OCI-M2 (cell line): ENCODE measurements around the gene FASN.

Experiments used
- DNase-seq: peaks from one replicate; lab custom pipeline; 2025; ENCODE audit not compliant: unreplicated experiment; lab: John Stamatoyannopoulos, UW

The FASN gene

DNA sequence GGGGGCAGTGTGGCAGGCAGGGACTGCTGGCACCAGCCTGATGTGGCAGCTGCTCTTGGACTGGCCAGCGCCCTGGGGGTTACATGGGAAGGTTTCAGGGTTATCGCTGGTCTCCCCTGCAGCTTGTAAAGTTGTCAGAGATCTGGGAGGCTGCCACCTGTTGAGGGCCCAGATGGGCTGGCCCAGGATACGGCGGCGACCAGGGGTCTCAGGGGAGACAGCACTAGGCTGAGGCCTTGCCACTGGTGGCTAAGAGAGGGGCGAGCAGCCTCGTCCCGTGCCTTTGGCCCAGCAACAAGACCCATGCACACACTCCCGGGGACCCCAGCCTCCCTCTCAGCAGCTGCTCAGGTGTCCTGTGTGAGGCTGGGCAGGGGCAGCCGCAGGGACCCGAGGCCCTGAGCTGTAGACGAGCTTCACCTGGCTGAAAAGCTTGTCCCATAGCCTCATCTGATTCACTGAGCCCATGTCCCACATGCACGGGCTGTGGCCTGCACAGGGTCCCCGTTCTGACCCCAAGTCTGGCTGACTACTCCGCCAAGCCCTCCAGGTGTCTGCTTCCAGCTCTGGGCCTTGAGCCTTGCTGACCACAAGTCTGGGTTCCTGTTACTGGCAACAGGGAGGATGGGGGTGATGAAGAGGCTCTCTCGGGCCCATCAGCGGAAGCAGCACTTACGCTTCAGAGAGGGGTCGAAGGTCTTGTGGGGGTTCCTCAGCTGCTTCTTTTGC, 38.6 kb downstream of the FASN start:
- DNase-seq, result no peak

GRCh38 chr17:82058855-82059249, 39.2 kb downstream of the FASN start:
- no peak for DNase-seq

DNA sequence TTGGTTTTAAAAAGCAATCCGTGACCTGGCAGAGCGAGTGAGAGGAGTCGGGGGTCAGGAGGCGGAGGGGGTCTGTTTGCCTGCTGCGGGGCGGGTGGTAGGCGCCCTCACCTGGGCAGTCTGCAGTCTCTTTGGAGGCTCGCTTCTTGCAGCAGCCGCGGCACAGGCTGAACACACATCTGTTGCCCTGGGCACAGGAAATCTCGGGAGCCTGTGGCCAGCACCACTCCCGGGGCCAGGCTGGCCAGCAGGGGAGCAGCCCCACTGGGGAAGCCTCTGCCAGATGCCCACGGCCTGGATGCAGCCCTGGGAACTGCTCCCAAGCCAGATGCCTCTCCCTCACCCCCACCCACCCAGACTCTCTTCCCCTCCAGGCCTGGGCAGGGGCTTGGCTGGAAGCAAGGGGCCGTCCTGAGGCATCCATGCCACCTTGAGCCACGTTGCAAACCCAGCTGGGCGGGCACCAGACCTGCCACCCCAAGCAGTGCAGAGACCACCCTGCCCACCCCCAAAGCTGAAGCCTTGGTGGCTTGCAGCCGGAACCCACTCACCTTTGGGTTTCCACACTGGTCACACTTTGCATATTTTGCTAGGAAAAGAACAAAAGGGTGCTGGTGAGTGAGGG, 39.7 kb downstream of the FASN start:
- DNase-seq, result no peak

DNA sequence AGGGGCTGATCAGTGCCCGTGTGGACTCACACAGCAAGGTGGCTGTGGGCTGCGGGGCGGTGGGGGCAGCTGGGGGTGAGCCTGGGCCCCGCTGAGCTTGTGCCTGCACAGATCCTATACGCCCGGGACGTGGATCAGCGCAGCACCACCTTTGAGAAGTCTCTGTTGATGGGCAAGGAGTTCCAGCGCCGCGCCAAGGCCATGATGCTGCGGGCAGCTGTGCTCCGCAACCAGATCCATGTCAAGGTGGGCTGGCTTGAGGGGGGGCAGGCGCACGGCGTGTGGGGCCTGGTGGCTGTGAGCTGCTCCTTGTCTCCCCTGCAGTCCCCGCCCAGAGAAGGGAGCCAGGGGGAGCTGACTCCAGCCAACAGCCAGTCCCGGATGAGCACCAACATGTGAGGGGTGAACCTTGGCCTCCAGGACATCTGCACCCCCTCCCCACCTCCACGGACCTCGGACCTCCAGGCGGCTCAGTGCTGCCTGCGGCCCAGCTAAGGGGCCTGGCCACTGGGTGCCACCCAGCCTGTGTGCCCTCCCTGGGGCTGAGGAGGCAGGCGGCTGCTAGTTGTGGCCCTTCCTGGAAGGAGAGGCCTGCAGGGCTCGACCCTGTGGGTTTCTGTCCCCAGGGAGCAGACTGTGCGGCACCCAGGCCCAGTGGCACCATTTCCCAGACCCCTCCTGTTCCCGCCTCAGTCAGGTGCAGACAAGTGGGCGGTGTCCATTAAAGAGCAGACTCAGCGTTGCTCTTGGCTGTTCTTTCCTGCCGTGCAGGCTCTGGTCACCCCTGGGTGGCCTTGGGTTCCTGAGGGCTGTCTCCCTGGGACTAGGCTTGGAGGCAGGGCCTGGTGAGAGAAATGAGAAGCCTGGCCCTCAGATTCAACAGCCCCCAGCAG, 41.1 kb downstream of the FASN start:
- no peak for DNase-seq

DNA sequence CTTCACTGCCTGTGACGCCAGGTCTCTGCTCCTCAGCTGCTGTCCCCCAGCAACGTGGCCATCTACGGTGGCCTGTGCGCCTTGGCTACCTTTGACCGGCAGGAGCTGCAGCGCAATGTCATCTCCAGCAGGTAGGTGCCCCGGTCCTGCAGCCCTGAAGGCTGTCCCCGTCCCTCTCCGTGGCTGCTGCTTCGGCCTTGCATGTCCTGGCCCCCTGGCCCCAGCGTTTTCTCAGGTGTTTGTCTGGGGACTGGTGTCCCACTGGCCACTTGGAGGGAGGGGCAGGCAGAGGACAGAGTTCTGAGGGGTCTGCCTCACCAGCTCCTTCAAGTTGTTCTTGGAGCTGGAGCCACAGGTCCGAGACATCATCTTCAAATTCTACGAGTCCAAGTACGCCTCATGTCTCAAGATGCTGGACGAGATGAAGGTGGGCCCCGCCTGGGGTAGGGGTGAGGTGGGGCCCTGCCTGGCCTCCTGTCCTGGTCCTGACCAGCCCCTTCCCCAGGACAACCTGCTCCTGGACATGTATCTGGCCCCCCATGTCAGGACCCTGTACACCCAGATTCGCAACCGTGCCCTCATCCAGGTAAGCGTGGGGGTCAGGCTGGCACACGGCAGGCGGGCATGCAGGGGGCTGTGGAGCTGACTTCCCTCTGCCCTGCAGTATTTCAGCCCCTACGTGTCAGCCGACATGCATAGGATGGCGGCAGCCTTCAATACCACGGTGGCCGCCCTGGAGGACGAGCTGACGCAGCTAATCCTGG, 41.9 kb downstream of the FASN start:
- no peak for DNase-seq

DNA sequence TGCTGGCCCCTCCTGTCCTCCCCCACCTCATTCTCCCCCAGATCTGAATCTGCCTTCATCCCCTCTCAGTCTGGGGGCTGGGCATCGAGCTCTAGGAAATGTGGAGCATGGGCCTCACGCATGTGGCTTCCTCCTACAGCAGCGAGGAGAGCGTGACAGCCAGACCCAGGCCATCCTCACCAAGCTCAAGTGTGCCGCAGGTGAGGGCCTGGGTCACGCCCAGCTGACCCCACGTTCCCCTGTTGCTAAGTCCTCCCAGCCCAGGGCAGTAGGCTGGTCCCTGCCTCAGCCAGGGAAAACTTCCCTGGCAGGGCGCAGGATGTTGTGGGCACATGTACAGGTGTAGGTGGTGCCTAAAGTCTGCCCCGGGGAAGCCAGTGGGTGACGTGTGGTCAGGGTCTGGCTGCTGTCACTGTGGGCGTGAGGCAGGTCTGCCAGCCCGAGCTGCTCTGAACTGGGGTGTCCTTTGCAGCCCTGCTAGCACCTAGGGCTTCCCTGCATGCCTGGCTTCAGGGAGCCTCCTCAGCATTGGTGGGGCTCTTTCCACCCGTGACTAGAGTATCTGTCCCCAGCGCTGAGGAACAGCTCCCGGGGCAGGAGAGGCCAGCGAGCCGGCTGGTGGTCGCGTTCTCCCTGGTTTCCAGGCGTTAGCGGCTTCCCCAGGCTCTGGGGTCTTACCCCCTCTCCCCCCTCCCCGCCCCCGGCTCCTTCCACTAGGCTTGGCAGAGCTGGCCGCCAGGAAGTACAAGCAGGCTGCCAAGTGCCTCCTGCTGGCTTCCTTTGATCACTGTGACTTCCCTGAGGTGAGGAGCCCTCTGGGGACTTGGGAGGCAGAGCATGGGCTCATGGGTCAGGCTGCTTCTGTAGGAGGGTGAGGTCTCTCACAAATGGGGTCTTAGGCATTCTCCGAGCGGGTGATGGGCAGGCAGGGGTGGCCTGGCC, 42.7 kb downstream of the FASN start:
- no peak for DNase-seq

GRCh38 chr17:82054351-82055022, 43.5 kb downstream of the FASN start:
- DNase-seq, result no peak

GRCh38 chr17:82053556-82054263, 44.3 kb downstream of the FASN start:
- DNase-seq, result no peak

GRCh38 chr17:82053130-82053529, 44.9 kb downstream of the FASN start:
- DNase-seq, result no peak

DNA sequence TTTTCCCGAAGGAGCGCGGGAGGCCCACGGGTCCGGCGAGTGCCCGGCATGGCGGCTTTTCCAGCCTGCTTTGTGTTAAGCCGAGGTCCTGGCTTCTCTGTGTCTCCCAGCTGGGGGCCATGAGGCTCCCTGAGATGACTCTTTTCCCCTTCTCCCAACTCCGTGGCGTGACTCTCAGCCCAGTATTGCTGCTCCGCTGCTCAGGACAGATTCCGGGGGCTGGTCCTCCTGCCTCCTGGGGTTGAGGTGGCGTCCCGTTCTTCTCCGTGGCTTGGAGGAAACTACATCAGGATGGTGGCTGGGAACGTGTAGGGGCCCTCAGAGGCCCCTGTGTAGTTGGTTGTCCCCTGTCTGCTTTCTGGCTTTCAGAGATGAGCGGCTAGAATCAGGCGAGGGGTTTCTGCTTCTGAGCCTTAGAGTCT, 45.4 kb downstream of the FASN start:
- no peak for DNase-seq

GRCh38 chr17:82051776-82052637, 46.0 kb downstream of the FASN start, which contains the start of the genes GPS1 and RFNG:
TSS of gene GPS1 (plus strand) at chr17:82051898. CDS start at chr17:82051932, 34 bp downstream.
TSS of gene RFNG (minus strand) at chr17:82051811. CDS start at chr17:82051766, 45 bp downstream.
- no peak for DNase-seq

GRCh38 chr17:82050761-82051641, 47.0 kb downstream of the FASN start:
- no peak for DNase-seq

DNA sequence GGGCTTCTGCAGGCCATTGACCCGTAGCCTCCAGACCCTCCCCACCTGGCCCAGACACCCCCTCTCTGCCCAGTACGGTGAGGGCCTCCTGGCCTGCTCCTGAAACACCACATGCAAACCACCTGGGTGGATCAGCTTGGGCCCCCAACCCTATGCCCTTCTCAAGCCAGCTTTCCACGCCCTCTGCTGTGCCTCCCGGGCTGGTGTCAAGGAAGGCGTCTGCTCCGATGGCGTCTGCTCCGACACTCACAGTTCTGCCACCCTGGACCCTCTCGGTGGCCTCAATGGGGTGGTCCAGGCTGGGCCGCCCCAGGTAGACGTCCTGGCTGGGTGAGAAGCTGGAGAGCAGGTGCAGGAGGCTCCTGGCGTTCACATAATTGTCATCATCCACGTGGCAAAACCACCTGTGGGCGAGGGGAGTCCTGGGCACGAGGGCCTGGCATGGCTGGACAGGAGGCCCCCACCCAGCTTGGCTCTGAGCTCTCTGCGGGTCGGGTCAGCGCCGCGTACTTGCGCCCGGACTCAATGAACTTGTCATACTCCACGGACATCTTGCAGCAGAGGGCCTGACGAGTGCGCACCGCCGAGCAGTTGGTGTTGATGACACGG, 47.8 kb downstream of the FASN start:
- no peak for DNase-seq

DNA sequence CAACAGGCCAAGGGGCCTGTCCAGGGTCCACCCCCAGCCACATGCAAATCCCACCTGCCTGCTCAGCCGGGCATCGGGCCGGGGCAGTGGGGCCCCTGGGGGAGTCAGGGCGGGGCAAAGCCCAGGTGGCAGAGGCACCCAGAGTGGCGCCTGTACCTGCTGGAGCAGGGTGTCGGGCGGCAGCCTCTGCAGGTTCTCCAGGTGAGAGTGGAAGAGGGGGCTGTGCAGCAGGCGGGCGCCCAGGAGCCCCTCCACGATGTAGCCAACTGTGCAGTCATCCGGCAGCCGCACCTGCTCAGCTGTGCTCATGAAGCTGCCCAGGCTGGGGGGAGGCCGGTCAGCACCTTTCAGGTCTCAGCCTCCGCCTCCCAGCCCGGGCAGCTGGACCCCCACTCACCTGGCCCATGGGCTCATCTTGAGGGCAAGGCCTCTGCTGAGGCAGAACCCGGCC, 48.5 kb downstream of the FASN start:
- no peak for DNase-seq

DNA sequence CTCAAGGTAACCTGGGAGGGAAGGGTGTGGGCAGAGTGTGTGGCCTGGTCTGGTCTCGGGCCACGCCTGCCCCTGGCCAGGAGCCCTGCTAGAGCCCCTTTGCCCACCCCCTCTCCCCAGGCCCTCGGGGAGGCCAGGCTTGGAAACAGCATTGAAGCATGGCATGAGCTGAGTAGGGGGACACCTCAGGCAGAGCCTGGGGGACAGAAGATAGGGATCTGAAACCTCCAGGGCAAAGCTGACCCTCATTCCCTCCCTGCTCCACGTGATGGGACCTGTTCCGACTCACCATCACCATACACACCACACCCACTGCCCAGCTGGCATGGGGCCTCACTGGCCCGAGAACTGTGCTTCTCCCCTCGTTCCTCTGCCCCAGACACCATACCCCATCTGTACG, 48.9 kb downstream of the FASN start:
- DNase-seq, result no peak

GRCh38 chr17:82048571-82048971, 49.5 kb downstream of the FASN start:
- no peak for DNase-seq
